ENCODE measurements around the gene TMEM150A.

The TMEM150A gene

GRCh38 chr2:85600951-85601770 lies 1.3 kb downstream of the TMEM150A start:
- Histone ChIP-seq H3K9me3 (ENCODE audit: low read length) (no peaks in the 10 kb centered on the region), H3K4me3 (ENCODE audit: low read depth, low read length, poor library complexity, severe bottlenecking) (no peak overlapping the region), H3K27me3 (ENCODE audit: insufficient read depth, low read length) (no peaks in the 10 kb centered on the region), H3K9ac (ENCODE audit: low read length) (no peak overlapping the region), H2AFZ (ENCODE audit: low read length) (no peak overlapping the region), H3K27ac (ENCODE audit: low read depth, low read length, poor library complexity, severe bottlenecking) (no peak overlapping the region), H3K4me1 (ENCODE audit: insufficient read depth, low read length, severe bottlenecking) (peaks cover 19% of the 10 kb centered on the region), H3K4me2 (ENCODE audit: low read length) (no peak overlapping the region; the same call in 1 of the 2 replicates), H4K20me1 (ENCODE audit: insufficient read depth, low read length) (no peaks in the 10 kb centered on the region), H3K36me3 (ENCODE audit: insufficient read depth, low read length) (peaks cover 10% of the 10 kb centered on the region), H3K9me2 (ENCODE audit: low read depth, low read length) (no peaks in the 10 kb centered on the region), H3F3A (ENCODE audit: insufficient read depth, low read length) (no peaks in the 10 kb centered on the region), H3K79me2 (ENCODE audit: insufficient read depth, low read length) (no peaks in the 10 kb centered on the region)
- TF ChIP-seq CTCF (IDR thresholded peaks at IDR 0.05; ENCODE audit: low read length) (no peak), EZH2 (IDR thresholded peaks at IDR 0.05; ENCODE audit: borderline replicate concordance, low read length) (no peak)

- Histone ChIP-seq H3K27me3 (ENCODE audit: insufficient read depth, low read length) (no peaks in the 10 kb centered on the region), H4K20me1 (ENCODE audit: insufficient read depth, low read length) (no peaks in the 10 kb centered on the region), H3K4me1 (ENCODE audit: insufficient read depth, low read length, severe bottlenecking) (peaks cover 21% of the 10 kb centered on the region), H3K4me2 (ENCODE audit: low read length) (no peak overlapping the region), H3F3A (ENCODE audit: insufficient read depth, low read length) (no peaks in the 10 kb centered on the region), H3K27ac (ENCODE audit: low read depth, low read length, poor library complexity, severe bottlenecking) (no peak overlapping the region), H2AFZ (ENCODE audit: low read length) (no peak overlapping the region), H3K79me2 (ENCODE audit: insufficient read depth, low read length) (no peaks in the 10 kb centered on the region), H3K4me3 (ENCODE audit: low read depth, low read length, poor library complexity, severe bottlenecking) (no peak overlapping the region), H3K9me2 (ENCODE audit: low read depth, low read length) (no peaks in the 10 kb centered on the region), H3K9ac (ENCODE audit: low read length) (no peak overlapping the region), H3K9me3 (ENCODE audit: low read length) (no peaks in the 10 kb centered on the region), H3K36me3 (ENCODE audit: insufficient read depth, low read length) (peaks cover 6% of the 10 kb centered on the region; the same call in 1 of the 2 replicates)
- TF ChIP-seq CTCF (IDR thresholded peaks at IDR 0.05; ENCODE audit: low read length) (no peak), EZH2 (IDR thresholded peaks at IDR 0.05; ENCODE audit: borderline replicate concordance, low read length) (no peak)
Measured at GRCh38 chr2:85600235-85600575, 2.3 kb downstream of the TMEM150A start.

GRCh38 chr2:85599468-85600234 lies 2.8 kb downstream of the TMEM150A start:
- no peak overlapping the region for H3K27ac ChIP-seq (ENCODE audit: low read depth, low read length, poor library complexity, severe bottlenecking)
- no peak overlapping the region for H2AFZ ChIP-seq (ENCODE audit: low read length)
- H3K9me3 ChIP-seq (ENCODE audit: low read length) = no peaks in the 10 kb centered on the region
- no peaks in the 10 kb centered on the region for H3K79me2 ChIP-seq (ENCODE audit: insufficient read depth, low read length)
- no peak overlapping the region for H3K4me3 ChIP-seq (ENCODE audit: low read depth, low read length, poor library complexity, severe bottlenecking)
- H3K9ac ChIP-seq (ENCODE audit: low read length) = no peak overlapping the region
- H3K9me2 ChIP-seq (ENCODE audit: low read depth, low read length) = no peaks in the 10 kb centered on the region
- peaks cover 6% of the 10 kb centered on the region; the same call in 1 of the 2 replicates for H3K36me3 ChIP-seq (ENCODE audit: insufficient read depth, low read length)
- H4K20me1 ChIP-seq (ENCODE audit: insufficient read depth, low read length) = no peaks in the 10 kb centered on the region
- no peak overlapping the region for H3K4me2 ChIP-seq (ENCODE audit: low read length)
- H3K27me3 ChIP-seq (ENCODE audit: insufficient read depth, low read length) = no peaks in the 10 kb centered on the region
- H3K4me1 ChIP-seq (ENCODE audit: insufficient read depth, low read length, severe bottlenecking) = peaks cover 24% of the 10 kb centered on the region
- no peaks in the 10 kb centered on the region for H3F3A ChIP-seq (ENCODE audit: insufficient read depth, low read length)
- TF ChIP-seq CTCF (IDR thresholded peaks at IDR 0.05; ENCODE audit: low read length) (no peak), EZH2 (IDR thresholded peaks at IDR 0.05; ENCODE audit: borderline replicate concordance, low read length) (no peak)

Measured in OCI-LY1 (cell line).